ENCODE measurements around the gene CEND1. TPM values are rescaled to one million over a fixed set of nuclear protein-coding genes. Genes with fewer than 3 reads are reported as not detected.

The CEND1 gene
- total and polyA plus RNA-seq, 2 of the 13 experiments (the other 11 are each of a cell fraction or from before 2014, with no cell fraction given) = not detected

DNA sequence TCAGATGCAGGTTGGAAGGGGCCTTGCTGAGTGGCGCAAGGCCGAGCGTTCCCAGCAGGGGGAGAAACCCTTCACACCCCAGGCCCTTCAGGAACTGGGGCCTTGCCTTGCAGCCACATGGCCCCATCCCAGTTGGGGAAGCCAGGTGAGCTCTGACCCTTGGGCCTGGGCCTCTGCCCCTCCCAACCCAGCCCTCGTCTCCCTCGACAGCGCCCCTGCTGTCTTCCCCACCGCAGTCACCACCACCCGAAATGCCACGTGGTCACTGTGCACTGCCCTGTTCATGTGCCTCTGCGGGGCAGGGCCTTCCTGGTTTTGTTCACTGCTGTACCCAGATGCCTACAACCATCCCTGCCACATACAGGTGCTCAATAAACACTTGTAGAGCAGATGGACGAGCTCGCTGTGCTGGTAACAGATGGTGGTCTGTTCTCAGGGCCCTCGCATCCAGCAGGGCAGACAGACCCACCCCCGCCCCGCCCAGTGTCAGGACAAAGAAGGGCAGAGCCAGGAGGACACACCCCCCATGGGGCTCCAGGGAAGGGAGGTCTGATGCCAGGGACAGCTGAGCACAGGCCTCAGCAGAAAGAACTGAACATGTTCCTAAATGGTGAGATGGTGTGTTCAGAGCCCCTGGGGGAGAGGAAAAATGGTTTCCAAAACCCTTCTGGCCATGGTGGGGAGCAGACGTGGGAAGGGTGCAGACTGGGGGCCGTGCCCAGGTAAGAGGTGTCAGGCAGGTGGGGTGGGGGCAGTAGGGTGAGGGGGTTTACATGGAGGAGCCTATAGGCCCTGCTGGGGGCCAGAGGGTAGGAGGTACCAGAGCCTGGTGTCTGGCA lies 48.8 kb upstream of the CEND1 start (continued):
- TF ChIP-seq, protein P1, sequence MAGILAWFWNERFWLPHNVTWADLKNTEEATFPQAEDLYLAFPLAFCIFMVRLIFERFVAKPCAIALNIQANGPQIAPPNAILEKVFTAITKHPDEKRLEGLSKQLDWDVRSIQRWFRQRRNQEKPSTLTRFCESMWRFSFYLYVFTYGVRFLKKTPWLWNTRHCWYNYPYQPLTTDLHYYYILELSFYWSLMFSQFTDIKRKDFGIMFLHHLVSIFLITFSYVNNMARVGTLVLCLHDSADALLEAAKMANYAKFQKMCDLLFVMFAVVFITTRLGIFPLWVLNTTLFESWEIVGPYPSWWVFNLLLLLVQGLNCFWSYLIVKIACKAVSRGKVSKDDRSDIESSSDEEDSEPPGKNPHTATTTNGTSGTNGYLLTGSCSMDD (CRISPR knock-in tag; IDR thresholded peaks at IDR 0.05) = no peak
- TF ChIP-seq, protein P2, sequence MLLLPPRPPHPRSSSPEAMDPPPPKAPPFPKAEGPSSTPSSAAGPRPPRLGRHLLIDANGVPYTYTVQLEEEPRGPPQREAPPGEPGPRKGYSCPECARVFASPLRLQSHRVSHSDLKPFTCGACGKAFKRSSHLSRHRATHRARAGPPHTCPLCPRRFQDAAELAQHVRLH (CRISPR knock-in tag; IDR thresholded peaks at IDR 0.05; ENCODE audit: borderline replicate concordance, low read depth) = peak; percentile 82; the same call in 1 of the 2 replicates
- TF ChIP-seq ZNF619 (CRISPR knock-in tag; IDR thresholded peaks at IDR 0.05) (peak; percentile 63), ZNF567 (CRISPR knock-in tag; IDR thresholded peaks at IDR 0.05; ENCODE audit: borderline replicate concordance) (no peak), ZBTB7A (CRISPR knock-in tag; IDR thresholded peaks at IDR 0.05) (no peak), ZNF496 (CRISPR knock-in tag; IDR thresholded peaks at IDR 0.05; ENCODE audit: insufficient replicate concordance) (no peak), GATAD2A (CRISPR knock-in tag; IDR thresholded peaks at IDR 0.05) (0 out of 2 replicates have a peak, but pooled peaks have one; percentile 37), POLR2A (IDR thresholded peaks at IDR 0.05; ENCODE audit: insufficient read depth in 1 of 2, low read depth in 2 of 2, low read length in 2 of 2) (0 out of 4 replicates have a peak, but pooled peaks of 1 of the 2 experiments have one; percentile 38), SMAD9 (CRISPR knock-in tag; IDR thresholded peaks at IDR 0.05) (peak; percentile 57; the same call in 1 of the 2 replicates), SMC3 (IDR thresholded peaks at IDR 0.05; ENCODE audit: low read length) (no peak; the same call in 1 of the 2 replicates), SAP130 (CRISPR knock-in tag; IDR thresholded peaks at IDR 0.05; ENCODE audit: low read depth) (peak; percentile 95), KLF16 (CRISPR knock-in tag; IDR thresholded peaks at IDR 0.05) (peak; percentile 22 to 82; a peak in 2 of 4 replicates), TBX2 (CRISPR knock-in tag; IDR thresholded peaks at IDR 0.05; ENCODE audit: borderline replicate concordance) (peak; percentile 77), ZNF431 (CRISPR knock-in tag; IDR thresholded peaks at IDR 0.05; ENCODE audit: borderline replicate concordance, low read depth) (peak; percentile 50; the same call in 1 of the 2 replicates), NR2F6 (IDR thresholded peaks at IDR 0.05) (no peak; the same call in 1 of the 2 replicates), NR2F6 (CRISPR knock-in tag; IDR thresholded peaks at IDR 0.05) (peak; percentile 82), GATAD1 (CRISPR knock-in tag; IDR thresholded peaks at IDR 0.05) (peak; percentile 76), KLF9 (CRISPR knock-in tag; IDR thresholded peaks at IDR 0.05; ENCODE audit: low read depth) (peak; percentile 39; the same call in 1 of the 2 replicates), SOX13 (IDR thresholded peaks at IDR 0.05) (no peak), SOX13 (CRISPR knock-in tag; conservative IDR thresholded peaks at IDR 0.05 in 1 of 2, IDR thresholded peaks at IDR 0.05 in 1 of 2) (peak in 1 of 2 experiments; percentile 52; a peak in 1 of 4 replicates)
- TF ChIP-seq, protein P3, sequence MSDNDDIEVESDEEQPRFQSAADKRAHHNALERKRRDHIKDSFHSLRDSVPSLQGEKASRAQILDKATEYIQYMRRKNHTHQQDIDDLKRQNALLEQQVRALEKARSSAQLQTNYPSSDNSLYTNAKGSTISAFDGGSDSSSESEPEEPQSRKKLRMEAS (IDR thresholded peaks at IDR 0.05) = peak; percentile 98
- TF ChIP-seq, protein P4, sequence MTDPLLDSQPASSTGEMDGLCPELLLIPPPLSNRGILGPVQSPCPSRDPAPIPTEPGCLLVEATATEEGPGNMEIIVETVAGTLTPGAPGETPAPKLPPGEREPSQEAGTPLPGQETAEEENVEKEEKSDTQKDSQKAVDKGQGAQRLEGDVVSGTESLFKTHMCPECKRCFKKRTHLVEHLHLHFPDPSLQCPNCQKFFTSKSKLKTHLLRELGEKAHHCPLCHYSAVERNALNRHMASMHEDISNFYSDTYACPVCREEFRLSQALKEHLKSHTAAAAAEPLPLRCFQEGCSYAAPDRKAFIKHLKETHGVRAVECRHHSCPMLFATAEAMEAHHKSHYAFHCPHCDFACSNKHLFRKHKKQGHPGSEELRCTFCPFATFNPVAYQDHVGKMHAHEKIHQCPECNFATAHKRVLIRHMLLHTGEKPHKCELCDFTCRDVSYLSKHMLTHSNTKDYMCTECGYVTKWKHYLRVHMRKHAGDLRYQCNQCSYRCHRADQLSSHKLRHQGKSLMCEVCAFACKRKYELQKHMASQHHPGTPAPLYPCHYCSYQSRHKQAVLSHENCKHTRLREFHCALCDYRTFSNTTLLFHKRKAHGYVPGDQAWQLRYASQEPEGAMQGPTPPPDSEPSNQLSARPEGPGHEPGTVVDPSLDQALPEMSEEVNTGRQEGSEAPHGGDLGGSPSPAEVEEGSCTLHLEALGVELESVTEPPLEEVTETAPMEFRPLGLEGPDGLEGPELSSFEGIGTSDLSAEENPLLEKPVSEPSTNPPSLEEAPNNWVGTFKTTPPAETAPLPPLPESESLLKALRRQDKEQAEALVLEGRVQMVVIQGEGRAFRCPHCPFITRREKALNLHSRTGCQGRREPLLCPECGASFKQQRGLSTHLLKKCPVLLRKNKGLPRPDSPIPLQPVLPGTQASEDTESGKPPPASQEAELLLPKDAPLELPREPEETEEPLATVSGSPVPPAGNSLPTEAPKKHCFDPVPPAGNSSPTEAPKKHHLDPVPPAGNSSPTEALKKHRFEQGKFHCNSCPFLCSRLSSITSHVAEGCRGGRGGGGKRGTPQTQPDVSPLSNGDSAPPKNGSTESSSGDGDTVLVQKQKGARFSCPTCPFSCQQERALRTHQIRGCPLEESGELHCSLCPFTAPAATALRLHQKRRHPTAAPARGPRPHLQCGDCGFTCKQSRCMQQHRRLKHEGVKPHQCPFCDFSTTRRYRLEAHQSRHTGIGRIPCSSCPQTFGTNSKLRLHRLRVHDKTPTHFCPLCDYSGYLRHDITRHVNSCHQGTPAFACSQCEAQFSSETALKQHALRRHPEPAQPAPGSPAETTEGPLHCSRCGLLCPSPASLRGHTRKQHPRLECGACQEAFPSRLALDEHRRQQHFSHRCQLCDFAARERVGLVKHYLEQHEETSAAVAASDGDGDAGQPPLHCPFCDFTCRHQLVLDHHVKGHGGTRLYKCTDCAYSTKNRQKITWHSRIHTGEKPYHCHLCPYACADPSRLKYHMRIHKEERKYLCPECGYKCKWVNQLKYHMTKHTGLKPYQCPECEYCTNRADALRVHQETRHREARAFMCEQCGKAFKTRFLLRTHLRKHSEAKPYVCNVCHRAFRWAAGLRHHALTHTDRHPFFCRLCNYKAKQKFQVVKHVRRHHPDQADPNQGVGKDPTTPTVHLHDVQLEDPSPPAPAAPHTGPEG (CRISPR knock-in tag; IDR thresholded peaks at IDR 0.05) = no peak
- TF ChIP-seq, protein P5, sequence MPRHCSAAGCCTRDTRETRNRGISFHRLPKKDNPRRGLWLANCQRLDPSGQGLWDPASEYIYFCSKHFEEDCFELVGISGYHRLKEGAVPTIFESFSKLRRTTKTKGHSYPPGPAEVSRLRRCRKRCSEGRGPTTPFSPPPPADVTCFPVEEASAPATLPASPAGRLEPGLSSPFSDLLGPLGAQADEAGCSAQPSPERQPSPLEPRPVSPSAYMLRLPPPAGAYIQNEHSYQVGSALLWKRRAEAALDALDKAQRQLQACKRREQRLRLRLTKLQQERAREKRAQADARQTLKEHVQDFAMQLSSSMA (CRISPR knock-in tag; IDR thresholded peaks at IDR 0.05) = no peak; the same call in 1 of the 2 replicates

Data from HepG2 (cell line).